ENCODE results near the gene STOML1. TPM values are rescaled to one million over a fixed set of nuclear protein-coding genes. Genes with fewer than 3 reads are reported as not detected.

Gene STOML1
- total RNA-seq, 2 experiments from 2014 or later = 8.0 to 8.9 TPM

DNA sequence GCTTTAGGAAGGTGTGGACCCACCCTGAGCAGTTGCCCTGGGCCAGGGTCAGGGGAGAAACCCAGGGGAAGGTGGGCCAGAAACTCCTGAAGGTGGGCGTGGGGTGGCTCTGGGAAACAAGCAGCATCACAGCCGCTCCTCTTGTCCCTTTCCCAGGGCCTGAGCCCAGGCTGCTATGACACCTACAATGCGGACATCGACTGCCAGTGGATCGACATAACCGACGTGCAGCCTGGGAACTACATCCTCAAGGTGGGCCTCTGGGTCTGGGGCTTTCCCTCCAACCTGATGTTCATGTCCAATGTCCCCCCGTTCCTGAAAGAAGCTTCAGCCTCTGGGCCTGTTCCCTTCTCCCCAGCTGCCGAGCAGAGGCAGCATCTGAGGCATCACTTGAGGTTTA is 44.4 kb downstream of the STOML1 start:
- Histone ChIP-seq H3K9me3 (ENCODE audit: low read length) (no peaks in the 10 kb centered on the region), H3K27ac (ENCODE audit: low read depth, low read length, poor library complexity, severe bottlenecking) (no peak overlapping the region), H3K4me2 (ENCODE audit: low read length) (no peak overlapping the region), H3K9me2 (ENCODE audit: insufficient read depth, low read length) (no peaks in the 10 kb centered on the region), H4K20me1 (ENCODE audit: insufficient read depth, low read length) (no peaks in the 10 kb centered on the region), H2AFZ (ENCODE audit: low read length) (no peak overlapping the region), H3K4me1 (ENCODE audit: insufficient read depth, low read length, poor library complexity, severe bottlenecking) (no peaks in the 10 kb centered on the region), H3K79me2 (ENCODE audit: insufficient read depth, low read depth, low read length) (no peaks in the 10 kb centered on the region), H3K36me3 (ENCODE audit: insufficient read depth, low read length) (no peaks in the 10 kb centered on the region), H3K4me3 (ENCODE audit: low read depth, low read length, poor library complexity, severe bottlenecking) (no peak overlapping the region)
- intact Hi-C loops (cut with micrococcal nuclease; ENCODE audit: unreplicated experiment) = no loop called here
- TF ChIP-seq, protein P1, sequence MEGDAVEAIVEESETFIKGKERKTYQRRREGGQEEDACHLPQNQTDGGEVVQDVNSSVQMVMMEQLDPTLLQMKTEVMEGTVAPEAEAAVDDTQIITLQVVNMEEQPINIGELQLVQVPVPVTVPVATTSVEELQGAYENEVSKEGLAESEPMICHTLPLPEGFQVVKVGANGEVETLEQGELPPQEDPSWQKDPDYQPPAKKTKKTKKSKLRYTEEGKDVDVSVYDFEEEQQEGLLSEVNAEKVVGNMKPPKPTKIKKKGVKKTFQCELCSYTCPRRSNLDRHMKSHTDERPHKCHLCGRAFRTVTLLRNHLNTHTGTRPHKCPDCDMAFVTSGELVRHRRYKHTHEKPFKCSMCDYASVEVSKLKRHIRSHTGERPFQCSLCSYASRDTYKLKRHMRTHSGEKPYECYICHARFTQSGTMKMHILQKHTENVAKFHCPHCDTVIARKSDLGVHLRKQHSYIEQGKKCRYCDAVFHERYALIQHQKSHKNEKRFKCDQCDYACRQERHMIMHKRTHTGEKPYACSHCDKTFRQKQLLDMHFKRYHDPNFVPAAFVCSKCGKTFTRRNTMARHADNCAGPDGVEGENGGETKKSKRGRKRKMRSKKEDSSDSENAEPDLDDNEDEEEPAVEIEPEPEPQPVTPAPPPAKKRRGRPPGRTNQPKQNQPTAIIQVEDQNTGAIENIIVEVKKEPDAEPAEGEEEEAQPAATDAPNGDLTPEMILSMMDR (conservative IDR thresholded peaks at IDR 0.05; ENCODE audit: low read length) = no peak
- no peak for TF ChIP-seq EZH2phosphoT487 (IDR thresholded peaks at IDR 0.05; ENCODE audit: borderline replicate concordance, low read depth, low read length)
- DNase-seq (ENCODE audit: low spot score) = no peak
- no TSS peak for BruUV-seq (replicated peaks)
- ChIA-PET POLR2A (no interaction called here), CTCF (ENCODE audit: unreplicated experiment) (no interaction called here)

DNA sequence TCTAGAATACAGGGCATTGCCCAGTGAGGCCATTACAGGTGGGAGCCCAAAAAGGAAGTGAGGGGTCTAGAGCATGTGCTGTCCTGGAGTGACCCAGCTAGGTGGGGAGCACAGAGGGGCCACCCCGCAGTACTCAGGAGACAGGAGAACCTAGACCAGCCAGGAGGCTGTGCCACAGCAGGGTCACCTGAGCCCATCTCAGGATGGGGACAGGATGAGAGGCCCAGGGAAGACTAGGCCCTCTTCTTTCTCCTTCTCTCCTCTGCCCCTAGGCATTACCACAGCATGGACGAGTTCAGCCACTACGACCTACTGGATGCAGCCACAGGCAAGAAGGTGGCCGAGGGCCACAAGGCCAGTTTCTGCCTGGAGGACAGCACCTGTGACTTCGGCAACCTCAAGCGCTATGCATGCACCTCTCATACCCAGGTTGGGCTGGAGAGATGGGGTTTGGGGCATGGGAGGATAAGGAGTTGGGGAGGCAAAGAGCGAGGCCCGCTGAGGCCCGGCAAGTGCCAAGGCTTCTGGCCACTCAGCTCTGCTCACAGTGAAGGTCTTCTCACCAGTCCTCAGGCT is 45.2 kb downstream of the STOML1 start:
- intact Hi-C loops (cut with micrococcal nuclease; ENCODE audit: unreplicated experiment) = no loop called here
- TF ChIP-seq, protein P1 (conservative IDR thresholded peaks at IDR 0.05; ENCODE audit: low read length) = no peak
- no peak for TF ChIP-seq EZH2phosphoT487 (IDR thresholded peaks at IDR 0.05; ENCODE audit: borderline replicate concordance, low read depth, low read length)
- H3K4me2 ChIP-seq (ENCODE audit: low read length) = no peak overlapping the region
- H3K9me2 ChIP-seq (ENCODE audit: insufficient read depth, low read length) = no peaks in the 10 kb centered on the region
- no peak overlapping the region for H3K4me3 ChIP-seq (ENCODE audit: low read depth, low read length, poor library complexity, severe bottlenecking)
- ChIA-PET CTCF (ENCODE audit: unreplicated experiment) (no interaction called here), POLR2A (no interaction called here)
- H3K36me3 ChIP-seq (ENCODE audit: insufficient read depth, low read length) = no peaks in the 10 kb centered on the region
- no peaks in the 10 kb centered on the region for H3K79me2 ChIP-seq (ENCODE audit: insufficient read depth, low read depth, low read length)
- no TSS peak for BruUV-seq (replicated peaks)
- no peaks in the 10 kb centered on the region for H3K4me1 ChIP-seq (ENCODE audit: insufficient read depth, low read length, poor library complexity, severe bottlenecking)
- DNase-seq (ENCODE audit: low spot score) = no peak
- no peak overlapping the region for H3K27ac ChIP-seq (ENCODE audit: low read depth, low read length, poor library complexity, severe bottlenecking)
- no peak overlapping the region for H2AFZ ChIP-seq (ENCODE audit: low read length)
- H4K20me1 ChIP-seq (ENCODE audit: insufficient read depth, low read length) = no peaks in the 10 kb centered on the region
- H3K9me3 ChIP-seq (ENCODE audit: low read length) = no peaks in the 10 kb centered on the region

DNA sequence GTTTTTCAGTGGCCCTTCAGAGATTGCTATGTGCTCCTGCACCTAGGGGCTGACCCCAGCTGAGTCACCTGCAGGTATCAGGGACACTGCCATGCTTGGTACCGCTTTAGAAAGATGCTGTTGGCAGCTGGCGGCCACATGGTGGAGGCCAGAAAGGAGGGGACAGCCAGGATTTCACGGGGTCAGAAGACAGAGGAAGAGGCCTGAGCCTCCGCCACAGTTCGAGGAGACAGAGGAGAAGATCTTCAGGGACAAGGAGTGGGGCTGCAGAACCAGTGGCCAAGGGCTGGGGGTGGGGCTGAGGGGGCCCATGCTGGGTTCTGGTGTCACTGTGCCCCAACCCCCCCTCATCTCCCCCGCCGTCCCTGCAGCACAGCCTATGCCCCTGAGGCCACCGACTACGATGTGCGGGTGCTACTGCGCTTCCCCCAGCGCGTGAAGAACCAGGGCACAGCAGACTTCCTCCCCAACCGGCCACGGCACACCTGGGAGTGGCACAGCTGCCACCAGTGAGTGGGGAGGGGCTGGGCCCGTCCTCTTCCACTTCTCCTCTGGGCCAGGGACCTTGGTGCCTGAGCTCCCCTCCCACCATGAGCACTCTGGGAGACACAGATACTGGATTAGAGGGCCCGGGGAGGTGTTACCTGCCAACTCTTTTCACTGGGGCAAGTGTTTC is 45.9 kb downstream of the STOML1 start:
- Histone ChIP-seq H3K9me2 (ENCODE audit: insufficient read depth, low read length) (no peaks in the 10 kb centered on the region), H2AFZ (ENCODE audit: low read length) (no peak overlapping the region), H3K4me3 (ENCODE audit: low read depth, low read length, poor library complexity, severe bottlenecking) (no peak overlapping the region), H3K4me1 (ENCODE audit: insufficient read depth, low read length, poor library complexity, severe bottlenecking) (no peaks in the 10 kb centered on the region), H3K79me2 (ENCODE audit: insufficient read depth, low read depth, low read length) (no peaks in the 10 kb centered on the region), H3K36me3 (ENCODE audit: insufficient read depth, low read length) (no peaks in the 10 kb centered on the region), H3K4me2 (ENCODE audit: low read length) (no peak overlapping the region), H3K9me3 (ENCODE audit: low read length) (no peaks in the 10 kb centered on the region), H4K20me1 (ENCODE audit: insufficient read depth, low read length) (no peaks in the 10 kb centered on the region), H3K27ac (ENCODE audit: low read depth, low read length, poor library complexity, severe bottlenecking) (no peak overlapping the region)
- POLR2A ChIA-PET = no interaction called here
- TF ChIP-seq, protein P1 (conservative IDR thresholded peaks at IDR 0.05; ENCODE audit: low read length) = no peak
- no peak for TF ChIP-seq EZH2phosphoT487 (IDR thresholded peaks at IDR 0.05; ENCODE audit: borderline replicate concordance, low read depth, low read length)
- no peak for DNase-seq (ENCODE audit: low spot score)
- BruUV-seq (replicated peaks) = no TSS peak
- CTCF ChIA-PET (ENCODE audit: unreplicated experiment) = no interaction called here
- intact Hi-C loops (cut with micrococcal nuclease; ENCODE audit: unreplicated experiment) = no loop called here

Measured in OCI-LY7 (cell line).